ENCODE data around the gene LBH.

The LBH gene

GRCh38 chr2:30222636-30223360 is 8.5 kb upstream of the LBH start:
- TF ChIP-seq CTCF (IDR thresholded peaks at IDR 0.05; ENCODE audit: extremely low read depth, missing control alignments), result no peak
- DNase-seq (ENCODE audit: low spot score), result no peak

- peak; percentile 54 for DNase-seq (ENCODE audit: low spot score)
Observed at GRCh38 chr2:30223413-30223874, 7.9 kb upstream of the LBH start.

GRCh38 chr2:30224151-30224550 is 7.2 kb upstream of the LBH start:
- no peak for TF ChIP-seq CTCF (IDR thresholded peaks at IDR 0.05; ENCODE audit: extremely low read depth, missing control alignments)
- DNase-seq (ENCODE audit: low spot score), result no peak

More at GRCh38 chr2:30223413-30223874, 7.9 kb upstream of the LBH start:
- TF ChIP-seq CTCF (IDR thresholded peaks at IDR 0.05; ENCODE audit: extremely low read depth, missing control alignments), result no peak

- no peak for TF ChIP-seq CTCF (IDR thresholded peaks at IDR 0.05; ENCODE audit: extremely low read depth, missing control alignments)
- DNase-seq (ENCODE audit: low spot score), result peak; percentile 53
Observed at GRCh38 chr2:30225131-30225762, 6.1 kb upstream of the LBH start.

GRCh38 chr2:30226144-30227032 is 4.9 kb upstream of the LBH start:
- peak; percentile 58 for DNase-seq (ENCODE audit: low spot score)
- TF ChIP-seq CTCF (IDR thresholded peaks at IDR 0.05; ENCODE audit: extremely low read depth, missing control alignments), result no peak

GRCh38 chr2:30229596-30229995 is 1.7 kb upstream of the LBH start:
- no peak for TF ChIP-seq CTCF (IDR thresholded peaks at IDR 0.05; ENCODE audit: extremely low read depth, missing control alignments)
- DNase-seq (ENCODE audit: low spot score), result no peak

Data from GM20000 (cell line).